ENCODE data around the gene XAF1.
"Not testable (repeated sequence)": the region's sequence is repeated elsewhere in the genome, so short reads cannot be mapped to it uniquely, and the experiment has no call there.

The XAF1 gene

DNA sequence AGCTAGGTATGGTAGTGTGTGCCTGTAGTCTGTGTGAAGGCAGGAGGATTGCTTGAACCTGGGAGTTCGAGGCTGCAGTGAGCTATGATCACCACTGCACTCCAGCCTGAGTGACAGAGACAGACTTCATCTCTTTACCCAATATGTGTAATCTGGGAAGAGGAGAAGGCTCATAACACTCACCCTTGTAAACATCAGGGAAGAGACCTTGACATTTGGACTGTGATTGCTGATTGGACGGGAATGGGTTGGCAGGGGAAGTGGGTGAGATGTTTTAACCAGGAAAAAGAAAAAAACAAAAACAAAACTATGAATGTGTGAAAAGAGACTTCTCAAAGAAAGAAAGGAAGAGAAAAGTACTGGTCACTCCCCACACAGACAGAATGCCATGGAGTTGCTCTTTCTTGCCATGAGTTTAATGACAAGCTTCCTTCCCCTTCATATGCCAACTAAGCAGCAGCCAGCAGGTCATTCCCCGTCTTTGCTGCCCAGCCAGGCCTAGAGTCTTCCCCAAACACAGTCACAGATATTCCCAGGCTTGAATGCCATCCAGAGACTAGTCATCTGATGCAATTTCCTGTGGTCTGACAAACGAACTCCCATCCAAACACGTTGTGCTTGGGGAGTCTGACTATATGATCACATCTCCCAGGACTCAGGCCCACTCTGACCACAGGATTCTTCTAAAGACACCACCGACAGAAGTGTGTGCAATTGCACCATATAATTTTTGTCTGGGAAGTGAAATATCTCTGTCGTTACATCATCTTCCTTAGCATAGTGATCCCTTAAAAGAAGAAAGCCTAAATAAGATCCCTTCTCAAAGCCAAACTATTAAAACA is 3.6 kb upstream of the XAF1 start:
- DNase-seq: peak in 10 of 42 donors; percentile 6 to 69 (median 28)

GRCh38 chr17:6753006-6753445 is 2.8 kb upstream of the XAF1 start:
- DNase-seq: peak in 23 of 42 donors; percentile 8 to 73 (median 29)
- intact Hi-C loops (cut with DNase I): no loop called here

More for the DNA sequence above, 3.6 kb upstream of the XAF1 start:
- intact Hi-C loops (cut with DNase I): no loop called here

GRCh38 chr17:6753546-6753945 is 2.3 kb upstream of the XAF1 start:
- no peak for DNase-seq
- intact Hi-C loops (cut with DNase I): no loop called here

DNA sequence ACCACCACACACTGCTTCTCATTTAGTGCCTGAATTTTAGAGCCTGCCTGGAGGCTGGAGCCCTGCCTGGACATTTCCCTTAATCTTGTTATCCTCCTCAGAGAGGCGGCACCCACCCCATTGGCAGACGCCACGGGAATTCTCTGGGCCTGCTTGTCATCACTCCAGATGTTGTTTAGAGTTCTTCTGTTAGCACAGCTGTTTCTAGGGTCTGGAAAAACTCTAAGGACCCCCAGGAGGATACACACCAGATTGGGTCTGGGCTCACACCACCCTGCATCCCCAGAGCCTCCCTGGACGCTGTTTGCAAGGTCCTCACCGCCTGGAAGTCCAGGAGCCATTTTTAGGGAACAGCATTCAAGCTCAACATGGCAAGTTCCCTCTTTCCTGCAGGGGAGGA is 565 bp upstream of the XAF1 start:
- intact Hi-C loops (cut with DNase I): no loop called here
- DNase-seq: no peak

GRCh38 chr17:6756425-6757031 is 682 bp downstream of the XAF1 start:
- intact Hi-C loops (cut with DNase I): no loop called here
- no peak for DNase-seq

DNA sequence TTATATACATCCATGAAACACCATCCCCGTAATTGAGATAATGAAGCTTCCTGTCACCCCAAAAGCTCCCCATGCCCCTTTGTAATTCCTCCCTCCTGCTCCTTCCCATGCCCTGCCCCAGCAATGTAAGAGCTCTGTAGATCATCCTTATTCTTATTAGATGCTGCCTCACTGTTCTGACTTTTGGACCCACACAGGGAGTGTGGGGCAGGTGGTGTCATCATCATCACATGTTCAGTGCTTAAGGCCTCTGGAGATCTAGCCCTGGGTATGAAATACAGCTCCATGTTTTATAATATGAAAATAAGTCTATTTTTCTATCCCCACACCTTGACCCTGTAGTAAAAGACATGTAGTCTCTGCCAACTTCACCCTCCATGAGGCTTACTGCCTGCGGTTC is 1.9 kb downstream of the XAF1 start:
- no peak for DNase-seq
- intact Hi-C loops (cut with DNase I): no loop called here

GRCh38 chr17:6761779-6762178 is 5.9 kb downstream of the XAF1 start:
- intact Hi-C loops (cut with DNase I): no loop called here
- no peak for DNase-seq

DNA sequence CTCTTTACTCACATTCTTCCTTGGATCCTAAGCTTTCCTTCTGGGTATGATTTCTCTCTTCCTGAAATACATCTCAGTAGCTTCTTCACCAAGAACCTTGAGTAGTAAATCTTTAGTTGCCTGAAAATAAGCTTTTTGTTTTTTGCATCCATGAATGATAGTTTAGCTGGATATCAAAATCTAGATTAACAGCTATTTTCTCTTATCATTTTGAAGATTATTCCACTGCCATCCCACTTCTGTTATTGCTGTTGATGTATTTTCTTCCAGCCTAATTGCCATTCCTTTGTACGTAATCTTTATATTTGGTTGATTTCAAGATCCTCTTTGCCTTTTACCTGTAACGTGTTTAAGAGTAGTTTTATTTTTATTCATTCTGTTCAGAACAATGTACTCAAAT is 12.6 kb downstream of the XAF1 start:
- DNase-seq: no peak
- intact Hi-C loops (cut with DNase I): no loop called here

DNA sequence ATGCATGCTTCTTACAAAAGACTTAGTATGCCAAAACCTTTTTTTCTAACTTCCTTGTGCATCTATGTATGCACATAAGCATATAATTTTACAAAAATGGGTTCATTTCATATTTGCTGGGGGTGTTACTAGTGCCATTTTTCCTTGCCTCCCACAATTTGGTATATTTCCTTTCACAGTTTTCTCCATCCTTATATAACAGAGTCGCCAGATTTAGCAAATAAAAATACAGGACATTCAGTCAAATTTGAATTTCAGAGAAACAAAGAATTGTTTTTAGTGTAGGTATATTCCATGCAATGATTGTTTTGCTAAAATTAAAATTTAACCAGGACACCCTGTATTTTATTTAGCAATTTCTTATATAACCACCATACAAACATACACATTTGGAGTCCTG is 16.2 kb downstream of the XAF1 start:
- no peak for DNase-seq
- intact Hi-C loops (cut with DNase I): no loop called here

DNA sequence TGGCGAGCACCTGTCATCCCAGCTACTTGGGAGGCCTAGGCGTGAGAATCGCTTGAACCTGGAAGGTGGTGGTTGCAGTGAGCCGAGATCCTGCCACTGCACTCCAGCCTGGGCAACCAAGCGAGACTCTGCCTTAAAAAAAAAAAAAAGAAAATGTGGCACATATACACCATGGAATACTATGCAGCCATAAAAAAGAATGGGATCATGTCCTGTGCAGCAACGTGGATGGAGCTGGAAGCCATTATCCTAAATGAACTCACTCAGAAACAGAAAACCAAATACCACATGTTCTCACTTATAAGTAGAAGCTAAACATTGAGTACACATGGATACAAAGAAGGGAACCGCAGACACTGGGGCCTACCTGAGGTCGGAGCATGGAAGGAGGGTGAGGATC is 19.1 kb downstream of the XAF1 start:
- peak in 1 of 42 donors; percentile 3 for DNase-seq
- intact Hi-C loops (cut with DNase I): not testable (repeated sequence)

DNA sequence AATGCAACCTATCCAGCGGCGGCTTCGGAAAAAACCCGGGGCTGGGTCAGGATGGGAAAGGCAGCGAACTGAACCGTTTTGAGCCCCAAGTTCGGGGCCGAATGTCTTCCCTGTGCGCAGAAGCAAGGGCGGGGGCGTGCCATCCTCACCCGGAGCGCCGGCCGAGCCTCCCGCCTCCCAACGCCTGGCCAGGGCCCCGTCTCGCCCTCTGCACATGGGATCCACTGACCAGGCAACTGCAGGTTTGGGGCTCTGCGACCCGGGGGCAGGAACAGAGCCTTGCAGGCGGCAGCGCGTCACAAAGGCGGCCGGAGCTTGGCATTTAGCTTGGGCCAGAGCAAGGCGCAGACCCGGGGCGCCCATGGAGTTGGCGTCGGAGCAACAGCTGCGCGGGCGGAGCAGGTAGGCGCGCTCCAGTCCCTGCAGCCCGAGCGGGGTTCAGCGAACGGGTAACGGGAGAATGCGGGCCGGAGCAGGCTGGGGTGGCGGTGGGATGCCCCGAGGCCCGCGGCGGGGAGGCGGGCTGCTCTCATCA is 20.1 kb downstream of the XAF1 start, which contains the start of gene FBXO39:
TSS of gene FBXO39 (plus strand) at position 345 of the 535 bp plus-strand sequence. CDS start 3,654 bp downstream, outside the sequence.
- peak in 2 of 42 donors; percentile 9 to 12 for DNase-seq
- intact Hi-C loops (cut with DNase I): no loop called here

GRCh38 chr17:6779411-6779810 is 23.6 kb downstream of the XAF1 start:
- DNase-seq: peak in 1 of 42 donors; percentile 2
- intact Hi-C loops (cut with DNase I): no loop called here

DNA sequence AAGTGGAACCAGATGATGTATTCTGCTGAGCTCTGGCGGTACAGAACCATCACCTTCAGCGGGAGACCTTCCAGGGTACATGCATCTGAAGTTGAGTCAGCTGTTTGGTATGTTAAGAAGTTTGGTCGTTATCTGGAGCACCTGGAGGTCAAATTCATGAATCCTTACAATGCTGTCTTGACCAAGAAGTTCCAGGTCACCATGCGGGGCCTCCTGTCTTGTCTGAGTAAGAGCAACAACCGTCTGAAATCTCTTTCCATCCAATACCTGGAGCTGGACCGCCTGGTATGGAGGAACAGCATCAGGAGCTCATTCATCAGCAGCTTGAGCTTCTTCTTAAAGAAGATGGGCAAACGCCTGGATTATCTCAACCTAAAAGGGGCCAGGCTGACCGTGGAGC is 24.2 kb downstream of the XAF1 start:
- intact Hi-C loops (cut with DNase I): no loop called here
- peak in 1 of 42 donors; percentile 3 for DNase-seq

DNA sequence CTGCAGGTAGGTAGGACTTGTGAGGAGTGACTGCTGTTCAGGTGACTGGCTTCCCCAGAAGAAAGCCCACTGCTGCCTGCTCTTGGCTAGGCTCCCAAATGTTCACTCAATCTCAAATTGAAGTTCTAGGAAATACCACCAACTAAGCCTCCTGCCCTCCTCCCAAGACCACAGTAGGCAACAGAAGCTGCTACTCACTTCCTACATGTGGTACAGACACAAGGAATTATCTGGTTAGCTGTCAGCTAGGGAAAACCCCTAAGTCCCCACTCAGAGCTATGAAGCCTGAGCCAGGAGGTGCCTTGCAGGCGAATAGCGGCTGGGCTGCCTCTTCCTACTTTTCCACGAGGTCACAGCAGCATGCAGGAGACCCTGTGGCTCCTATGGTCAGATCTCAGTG is 25.0 kb downstream of the XAF1 start:
- DNase-seq: peak in 1 of 42 donors; percentile 1
- intact Hi-C loops (cut with DNase I): no loop called here

- intact Hi-C loops (cut with DNase I): no loop called here
- DNase-seq: no peak
Measured at GRCh38 chr17:6782244-6782643, 26.4 kb downstream of the XAF1 start.

DNA sequence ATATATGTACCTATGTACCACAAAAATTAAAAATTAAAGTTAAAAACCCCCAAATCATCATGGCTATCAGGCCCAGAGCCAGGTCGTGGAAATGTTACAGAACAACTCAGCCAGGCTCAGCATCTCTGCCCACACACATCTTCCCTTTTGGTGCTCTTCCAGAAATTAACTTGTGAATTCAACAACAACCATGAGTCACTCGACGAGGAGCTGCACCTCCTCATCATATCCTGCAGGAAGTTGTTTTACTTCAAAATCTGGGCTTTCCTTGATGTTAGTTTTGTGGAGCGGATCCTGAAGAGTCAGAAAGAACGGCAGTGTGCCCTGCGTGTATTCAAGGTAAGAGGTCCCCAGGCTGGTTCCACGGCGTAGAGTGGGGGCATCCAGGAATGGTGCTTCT is 30.8 kb downstream of the XAF1 start:
- peak in 15 of 42 donors; percentile 8 to 71 (median 30) for DNase-seq
- intact Hi-C loops (cut with DNase I): no loop called here

- DNase-seq: no peak
- intact Hi-C loops (cut with DNase I): no loop called here
Measured at GRCh38 chr17:6787081-6787693, 31.3 kb downstream of the XAF1 start.

DNA sequence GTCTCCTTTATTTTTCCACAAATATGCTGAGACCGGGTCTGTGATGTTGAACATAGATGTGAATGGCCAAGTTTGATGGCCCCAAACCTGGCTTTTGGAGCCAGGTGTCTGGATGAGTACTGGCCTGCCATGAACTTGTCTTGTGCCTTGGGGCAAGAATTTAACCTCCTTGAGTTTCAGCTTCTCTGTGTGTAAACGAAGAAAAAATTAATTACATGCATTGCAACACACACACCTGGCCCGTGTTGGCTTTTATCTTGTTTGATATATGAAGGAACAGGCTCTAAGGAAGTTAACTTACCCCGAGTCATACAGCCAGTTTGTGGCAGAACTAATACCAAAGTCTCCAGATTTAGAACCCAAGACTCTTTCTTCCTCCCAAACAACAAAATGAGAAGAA is 33.3 kb downstream of the XAF1 start:
- intact Hi-C loops (cut with DNase I): no loop called here

DNA sequence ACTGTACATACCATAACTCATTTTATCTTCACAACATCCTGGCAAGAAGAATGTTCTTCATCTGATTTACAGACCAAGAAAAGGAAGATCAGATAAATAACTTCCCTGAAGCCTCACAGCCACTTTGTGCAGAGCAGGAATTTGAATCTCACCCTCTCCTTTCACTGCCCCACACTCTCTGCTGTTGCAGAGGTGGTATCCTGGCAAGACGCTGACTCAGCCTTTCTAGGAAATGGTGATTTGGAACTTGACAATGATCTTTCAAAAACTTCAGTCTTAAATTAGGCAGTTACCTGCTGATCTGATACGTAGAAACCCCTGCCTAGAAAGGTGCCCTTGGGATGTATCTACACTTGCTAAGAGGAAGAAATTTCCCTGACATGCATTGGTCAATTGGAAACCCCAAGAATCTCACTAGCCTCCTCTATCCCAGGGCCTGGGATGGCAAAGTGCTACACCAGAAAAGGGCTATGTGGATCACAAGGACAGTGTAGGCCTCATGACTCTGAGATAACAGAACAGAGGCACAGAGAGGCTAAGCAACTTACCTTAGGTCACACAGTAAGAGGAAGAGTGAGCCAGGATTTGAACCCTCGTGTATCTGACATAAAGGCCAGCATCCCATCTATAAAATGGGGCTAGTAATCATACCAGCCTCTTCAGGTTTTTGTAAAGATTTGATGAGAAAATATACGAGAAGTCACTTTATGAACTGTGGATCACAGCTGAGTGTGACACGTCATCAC is 38.1 kb downstream of the XAF1 start:
- intact Hi-C loops (cut with DNase I): no loop called here
- DNase-seq: no peak

More for the DNA sequence above, 33.3 kb downstream of the XAF1 start:
- no peak for DNase-seq
